HepG2 (cell line): ENCODE results near the gene FAM149A. TPM values are rescaled to one million over a fixed set of nuclear protein-coding genes. Genes with fewer than 3 reads are reported as not detected.

Experiments
- ATAC-seq: fragments of 200-7000 bp; cut with Tn5 transposase; 3 replicates; pipeline ENCODE4 v1.9.1; 2020; ENCODE audit warnings: mild to moderate bottlenecking, moderate library complexity
- BruUV-seq: library from RNA; stranded (reverse); fragments of 400-500 nt; replicated peaks from 2 replicates; lab custom pipeline; 2021; lab: Mats Ljungman, UMichigan
- CTCF ChIA-PET: fragments of 300-600 bp; formaldehyde crosslinking; extraction: SDS; loops from one replicate; lab custom pipeline; 2021; ENCODE audit warnings: low total read pairs, inconsistent platforms, low intra/inter-chr PET ratio; lab: Yijun Ruan, JAX
- POLR2A ChIA-PET: fragments of 350-600 bp; sonication (Branson Sonifier 250); formaldehyde crosslinking; loops from one replicate; lab custom pipeline; 2020; ENCODE audit warnings: antibody characterized with exemption, inconsistent platforms; lab: Yijun Ruan, JAX
- DNase-seq: peaks from one replicate; pipeline ENCODE4 v3.0.0-alpha.2; 2015; ENCODE audit warnings: low spot score
- FAIRE-seq: peaks from 3 replicates; lab custom pipeline; 2011; peaks lifted over from hg19 to GRCh38; lab: Jason Lieb, UNC
- H2AFZ ChIP-seq: one replicate; pipeline ENCODE4 v1.6.1; 2011; ENCODE audit warnings: low read length, inconsistent platforms
- H3K27ac ChIP-seq: fragments of 300-600 bp; 3 replicates; pipeline ENCODE4 v1.8.0; 2011; ENCODE audit warnings: mixed run types, mild to moderate bottlenecking, mixed read lengths, low read length, inconsistent platforms; ENCODE audit not compliant: insufficient read depth; ENCODE audit errors: extremely low read length
- H3K27me3 ChIP-seq, 2 experiments: fragments of 200-600 bp in 1 of 2; 2 replicates in 1 of 2; 3 replicates in 1 of 2; pipeline versions ENCODE4 v1.6.0 to v1.8.0; 2011; ENCODE audit warnings: low read length in 2 of 2, mild to moderate bottlenecking in 2 of 2, moderate library complexity in 2 of 2, inconsistent platforms in 1 of 2; ENCODE audit not compliant: insufficient read depth in 2 of 2, control insufficient read depth in 1 of 2
- H3K36me3 ChIP-seq, 2 experiments: fragments of 200-600 bp in 1 of 2; replicated peaks in 1 of 2; 2 replicates in 1 of 2; 3 replicates in 1 of 2; pipeline versions ENCODE4 v1.5.1 to v1.8.0; 2011; ENCODE audit warnings: low read length in 2 of 2, inconsistent platforms in 1 of 2; ENCODE audit not compliant: insufficient read depth in 2 of 2, control insufficient read depth in 1 of 2
- H3K4me1 ChIP-seq: 2 replicates; pipeline ENCODE4 v1.5.1; 2012; ENCODE audit warnings: low read length, inconsistent platforms; ENCODE audit not compliant: insufficient read depth
- H3K4me2 ChIP-seq: 2 replicates; pipeline ENCODE4 v1.6.0; 2011; ENCODE audit warnings: low read depth, low read length, inconsistent platforms
- H3K4me3 ChIP-seq, 3 experiments: fragments of 200-600 bp in 1 of 3; sonication (generic), shearing (Covaris generic) in 1 of 3; replicated peaks in 1 of 3; 2 replicates each; pipeline ENCODE4 v1.5.1; 2011 to 2016; ENCODE audit warnings: low read length in 3 of 3, inconsistent platforms in 2 of 3, low read depth in 2 of 3, mild to moderate bottlenecking in 2 of 3, control low read depth in 1 of 3, mixed read lengths in 1 of 3; ENCODE audit not compliant: insufficient read depth in 1 of 3
- H3K79me2 ChIP-seq: one replicate; pipeline ENCODE4 v1.6.1; 2011; ENCODE audit warnings: low read length, inconsistent platforms; ENCODE audit not compliant: insufficient read depth
- H3K9ac ChIP-seq: 2 replicates; pipeline ENCODE4 v1.6.0; 2011; ENCODE audit warnings: mild to moderate bottlenecking, low read depth, low read length, inconsistent platforms; ENCODE audit not compliant: insufficient read depth
- H3K9me3 ChIP-seq: 2 replicates; pipeline ENCODE4 v1.5.1; 2012; ENCODE audit warnings: mild to moderate bottlenecking, low read length
- H4K20me1 ChIP-seq: 2 replicates; pipeline ENCODE4 v1.6.0; 2011; ENCODE audit warnings: inconsistent platforms, mild to moderate bottlenecking, low read length, moderate library complexity; ENCODE audit not compliant: insufficient read depth
- ADNP ChIP-seq: sonication (generic); formaldehyde crosslinking; IDR thresholded peaks from 2 replicates; pipeline ENCODE4 v1.4.0; 2020; ENCODE audit warnings: missing genetic modification reagents
- ELF3 ChIP-seq: IDR thresholded peaks from 2 replicates; pipeline ENCODE4 v1.6.1; 2016; ENCODE audit warnings: missing genetic modification reagents, missing compliant biosample characterization
- HOXD1 ChIP-seq: sonication (generic); formaldehyde crosslinking; IDR thresholded peaks from 2 replicates; pipeline ENCODE4 v1.5.0; 2020; ENCODE audit warnings: missing genetic modification reagents
- KLF12 ChIP-seq: sonication (generic); formaldehyde crosslinking; IDR thresholded peaks from 2 replicates; pipeline ENCODE4 v1.4.0; 2020; ENCODE audit warnings: missing genetic modification reagents, borderline replicate concordance
- MZF1 ChIP-seq: sonication (generic); formaldehyde crosslinking; IDR thresholded peaks from 2 replicates; pipeline ENCODE4 v1.8.1; 2023; ENCODE audit warnings: mild to moderate bottlenecking, missing genetic modification reagents, borderline replicate concordance
- SIX4 ChIP-seq: sonication (generic); formaldehyde crosslinking; IDR thresholded peaks from 2 replicates; pipeline ENCODE4 v1.4.0; 2020; ENCODE audit warnings: missing genetic modification reagents
- TARDBP ChIP-seq: sonication (generic); formaldehyde crosslinking; IDR thresholded peaks from 2 replicates; pipeline ENCODE4 v1.8.0; 2022; ENCODE audit warnings: mild to moderate bottlenecking, missing genetic modification reagents
- ZBTB20 ChIP-seq: sonication (generic); formaldehyde crosslinking; IDR thresholded peaks from 2 replicates; pipeline ENCODE4 v1.8.1; 2023; ENCODE audit warnings: missing genetic modification reagents, low read depth, mild to moderate bottlenecking, borderline replicate concordance
- ZNF296 ChIP-seq: sonication (generic); formaldehyde crosslinking; conservative IDR thresholded peaks from 2 replicates; pipeline ENCODE4 v1.5.0; 2020; ENCODE audit warnings: mild to moderate bottlenecking, missing genetic modification reagents
- ZNF331 ChIP-seq: sonication (generic); formaldehyde crosslinking; IDR thresholded peaks from 2 replicates; pipeline ENCODE4 v1.4.0; 2020; ENCODE audit warnings: missing genetic modification reagents
- ZNF569 ChIP-seq: sonication (generic); formaldehyde crosslinking; IDR thresholded peaks from 2 replicates; pipeline ENCODE4 v1.5.0; 2020; ENCODE audit warnings: mild to moderate bottlenecking, missing genetic modification reagents, moderate library complexity, borderline replicate concordance
- ZNF7 ChIP-seq: IDR thresholded peaks from 2 replicates; pipeline ENCODE4 v1.6.1; 2016; ENCODE audit warnings: missing biosample characterization, missing genetic modification reagents
- ZNF816 ChIP-seq: sonication (generic); formaldehyde crosslinking; IDR thresholded peaks from 2 replicates; pipeline ENCODE4 v1.8.0; 2022; ENCODE audit warnings: missing genetic modification reagents, mild to moderate bottlenecking, borderline replicate concordance
- WGBS: methylation state at CpG from one replicate; pipeline ENCODE4 v1.1.6; 2017; ENCODE audit warnings: low lambda C conversion rate; 5-methylcytosine and 5-hydroxymethylcytosine counted together
- in situ Hi-C: cut with HindIII; loops from 2 replicates; pipeline ENCODE4 v1.10.0; 2017; ENCODE audit warnings: low pct_unique_long_range_greater_than_20kb; ENCODE audit not compliant: extremely low pct_ligation_motif_present
- intact Hi-C: fragments of 100-400 bp; cut with micrococcal nuclease; formaldehyde crosslinking; loops from one replicate; pipeline ENCODE4 v1.10.0; 2022; ENCODE audit not compliant: unreplicated experiment
- polyA plus RNA-seq, 8 experiments: library from polyadenylated mRNA; depleted of rRNA in 3 of 8; stranded (reverse) in 7 of 8; unstranded in 1 of 8; fragments of >200 nt; fragmentation: Illumina TruSeq in 4 of 8; extraction: Trizol in 4 of 8; gene quantifications; 2 replicates each; pipeline versions ENCODE4 v1.2.1 to v1.2.3, GENCODE V29; 2011 to 2016; ENCODE audit warnings: low read depth in 4 of 8, missing spikeins in 1 of 8, mixed read lengths in 1 of 8; ENCODE audit not compliant: insufficient read depth in 1 of 8
- total RNA-seq, 5 experiments: library from RNA; depleted of rRNA; stranded (reverse); fragments of >200 nt; fragmentation: Illumina TruSeq; extraction: Trizol; gene quantifications; 2 replicates each; pipeline ENCODE4 v1.2.3, GENCODE V29; 2016; ENCODE audit warnings: low read depth in 1 of 5
- TF ChIP-seq, protein P1 (sequence below), 2 experiments: sonication (generic) in 1 of 2; formaldehyde crosslinking in 1 of 2; IDR thresholded peaks; 2 replicates each; pipeline versions ENCODE4 v1.4.0 to v1.6.1; 2018 to 2020; ENCODE audit warnings: missing genetic modification reagents in 2 of 2, borderline replicate concordance in 1 of 2, low read depth in 1 of 2, mild to moderate bottlenecking in 1 of 2, missing biosample characterization in 1 of 2
- TF ChIP-seq, protein P2 (sequence below): IDR thresholded peaks from 2 replicates; pipeline ENCODE4 v1.4.0; 2020; ENCODE audit warnings: mild to moderate bottlenecking, missing genetic modification reagents
- TF ChIP-seq, protein P3 (sequence below): sonication (generic); formaldehyde crosslinking; IDR thresholded peaks from 2 replicates; pipeline ENCODE4 v1.9.0; 2022; ENCODE audit warnings: missing genetic modification reagents, mild to moderate bottlenecking, borderline replicate concordance

FAM149A gene
- total and polyA plus RNA-seq, 2 of the 13 experiments (the other 11 are each of a cell fraction or from before 2014, with no cell fraction given) = not detected

DNA sequence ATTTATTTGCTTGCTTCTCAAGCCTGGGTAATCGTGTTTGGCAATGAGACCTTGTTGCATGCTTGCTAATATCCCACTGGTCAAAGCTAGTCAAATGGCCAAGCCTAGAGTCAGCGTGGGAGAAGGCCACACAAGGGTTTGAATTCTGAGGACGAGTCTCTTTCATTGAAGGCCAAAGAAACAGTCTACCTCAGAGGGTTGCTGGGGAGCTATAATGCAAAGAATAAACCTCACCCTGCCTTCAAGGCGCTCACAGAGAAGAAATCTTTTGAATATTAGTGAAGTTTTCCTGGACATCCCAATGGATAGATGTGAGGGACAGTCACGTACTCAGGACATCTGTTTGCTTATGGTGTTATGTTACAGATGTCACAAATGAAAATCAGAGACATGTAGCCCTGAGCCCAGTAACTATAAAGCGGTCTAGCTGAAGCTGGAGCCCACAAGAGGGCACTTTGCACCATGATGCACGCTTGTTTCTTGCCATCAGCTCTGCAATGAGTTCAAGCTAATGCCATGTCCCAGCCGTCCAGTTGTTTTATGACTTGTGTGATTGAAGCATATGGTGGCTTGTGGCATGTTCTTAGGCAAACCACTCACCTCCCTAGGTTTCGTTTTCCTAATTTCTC is 36.6 kb upstream of the FAM149A start:
- BruUV-seq = no TSS peak
- Histone ChIP-seq H3K36me3 (no peaks in the 10 kb centered on the region), H4K20me1 (no peaks in the 10 kb centered on the region), H3K4me1 (peaks cover 22% of the 10 kb centered on the region), H3K9me3 (no peaks in the 10 kb centered on the region), H3K4me3 (peak overlapping the region in 2 of 3 experiments; percentile 41 to 55; a peak in 2 of 6 replicates), H3K27ac (no peak overlapping the region), H2AFZ (no peak overlapping the region), H3K79me2 (no peaks in the 10 kb centered on the region), H3K27me3 (peaks cover 0 to 3% of the 10 kb centered on the region in 2 experiments; a peak in 2 of 5 replicates), H3K4me2 (peak overlapping the region; percentile 80), H3K9ac (no peak overlapping the region)
- ChIA-PET POLR2A (no interaction called here), CTCF (interaction anchor here (0.8 kb wide), 1 partner anchor 69 kb away, joined by 4 read pairs; no protein-coding TSS in a partner anchor)
- intact Hi-C loops = loop anchor here (1.0 to 5.0 kb wide), 2 partner anchors 69 to 134 kb away; no protein-coding TSS in a partner anchor
- peak; percentile 98 for ATAC-seq
- in situ Hi-C loops = no loop called here
- FAIRE-seq = peak; percentile 86
- peak; percentile 67 for DNase-seq
- 23% methylated on average over 9 of the region's 9 CpGs for WGBS
- TF ChIP-seq ZNF816 (CRISPR knock-in tag) (no peak), ZNF569 (no peak), HOXD1 (no peak), SIX4 (CRISPR knock-in tag) (peak; percentile 66), ADNP (CRISPR knock-in tag) (no peak), TARDBP (peak; percentile 37; the same call in 1 of the 2 replicates), ZBTB20 (CRISPR knock-in tag) (no peak), ZNF296 (no peak), MZF1 (CRISPR knock-in tag) (no peak), ZNF7 (CRISPR knock-in tag) (peak; percentile 87; the same call in 1 of the 2 replicates), ZNF331 (CRISPR knock-in tag) (0 out of 2 replicates have a peak, but pooled peaks have one; percentile 28), ELF3 (CRISPR knock-in tag) (0 out of 2 replicates have a peak, but pooled peaks have one; percentile 15), KLF12 (CRISPR knock-in tag) (no peak)
- TF ChIP-seq, protein P1, sequence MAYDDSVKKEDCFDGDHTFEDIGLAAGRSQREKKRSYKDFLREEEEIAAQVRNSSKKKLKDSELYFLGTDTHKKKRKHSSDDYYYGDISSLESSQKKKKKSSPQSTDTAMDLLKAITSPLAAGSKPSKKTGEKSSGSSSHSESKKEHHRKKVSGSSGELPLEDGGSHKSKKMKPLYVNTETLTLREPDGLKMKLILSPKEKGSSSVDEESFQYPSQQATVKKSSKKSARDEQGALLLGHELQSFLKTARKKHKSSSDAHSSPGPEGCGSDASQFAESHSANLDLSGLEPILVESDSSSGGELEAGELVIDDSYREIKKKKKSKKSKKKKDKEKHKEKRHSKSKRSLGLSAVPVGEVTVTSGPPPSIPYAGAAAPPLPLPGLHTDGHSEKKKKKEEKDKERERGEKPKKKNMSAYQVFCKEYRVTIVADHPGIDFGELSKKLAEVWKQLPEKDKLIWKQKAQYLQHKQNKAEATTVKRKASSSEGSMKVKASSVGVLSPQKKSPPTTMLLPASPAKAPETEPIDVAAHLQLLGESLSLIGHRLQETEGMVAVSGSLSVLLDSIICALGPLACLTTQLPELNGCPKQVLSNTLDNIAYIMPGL (CRISPR knock-in tag; IDR thresholded peaks at IDR 0.05; ENCODE audit: borderline replicate concordance in 1 of 2, low read depth in 1 of 2) = peak; percentile 59 to 63; a peak in 3 of 4 replicates
- TF ChIP-seq, protein P2, sequence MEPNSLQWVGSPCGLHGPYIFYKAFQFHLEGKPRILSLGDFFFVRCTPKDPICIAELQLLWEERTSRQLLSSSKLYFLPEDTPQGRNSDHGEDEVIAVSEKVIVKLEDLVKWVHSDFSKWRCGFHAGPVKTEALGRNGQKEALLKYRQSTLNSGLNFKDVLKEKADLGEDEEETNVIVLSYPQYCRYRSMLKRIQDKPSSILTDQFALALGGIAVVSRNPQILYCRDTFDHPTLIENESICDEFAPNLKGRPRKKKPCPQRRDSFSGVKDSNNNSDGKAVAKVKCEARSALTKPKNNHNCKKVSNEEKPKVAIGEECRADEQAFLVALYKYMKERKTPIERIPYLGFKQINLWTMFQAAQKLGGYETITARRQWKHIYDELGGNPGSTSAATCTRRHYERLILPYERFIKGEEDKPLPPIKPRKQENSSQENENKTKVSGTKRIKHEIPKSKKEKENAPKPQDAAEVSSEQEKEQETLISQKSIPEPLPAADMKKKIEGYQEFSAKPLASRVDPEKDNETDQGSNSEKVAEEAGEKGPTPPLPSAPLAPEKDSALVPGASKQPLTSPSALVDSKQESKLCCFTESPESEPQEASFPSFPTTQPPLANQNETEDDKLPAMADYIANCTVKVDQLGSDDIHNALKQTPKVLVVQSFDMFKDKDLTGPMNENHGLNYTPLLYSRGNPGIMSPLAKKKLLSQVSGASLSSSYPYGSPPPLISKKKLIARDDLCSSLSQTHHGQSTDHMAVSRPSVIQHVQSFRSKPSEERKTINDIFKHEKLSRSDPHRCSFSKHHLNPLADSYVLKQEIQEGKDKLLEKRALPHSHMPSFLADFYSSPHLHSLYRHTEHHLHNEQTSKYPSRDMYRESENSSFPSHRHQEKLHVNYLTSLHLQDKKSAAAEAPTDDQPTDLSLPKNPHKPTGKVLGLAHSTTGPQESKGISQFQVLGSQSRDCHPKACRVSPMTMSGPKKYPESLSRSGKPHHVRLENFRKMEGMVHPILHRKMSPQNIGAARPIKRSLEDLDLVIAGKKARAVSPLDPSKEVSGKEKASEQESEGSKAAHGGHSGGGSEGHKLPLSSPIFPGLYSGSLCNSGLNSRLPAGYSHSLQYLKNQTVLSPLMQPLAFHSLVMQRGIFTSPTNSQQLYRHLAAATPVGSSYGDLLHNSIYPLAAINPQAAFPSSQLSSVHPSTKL = 0 out of 2 replicates have a peak, but pooled peaks have one; percentile 14
- TF ChIP-seq, protein P3, sequence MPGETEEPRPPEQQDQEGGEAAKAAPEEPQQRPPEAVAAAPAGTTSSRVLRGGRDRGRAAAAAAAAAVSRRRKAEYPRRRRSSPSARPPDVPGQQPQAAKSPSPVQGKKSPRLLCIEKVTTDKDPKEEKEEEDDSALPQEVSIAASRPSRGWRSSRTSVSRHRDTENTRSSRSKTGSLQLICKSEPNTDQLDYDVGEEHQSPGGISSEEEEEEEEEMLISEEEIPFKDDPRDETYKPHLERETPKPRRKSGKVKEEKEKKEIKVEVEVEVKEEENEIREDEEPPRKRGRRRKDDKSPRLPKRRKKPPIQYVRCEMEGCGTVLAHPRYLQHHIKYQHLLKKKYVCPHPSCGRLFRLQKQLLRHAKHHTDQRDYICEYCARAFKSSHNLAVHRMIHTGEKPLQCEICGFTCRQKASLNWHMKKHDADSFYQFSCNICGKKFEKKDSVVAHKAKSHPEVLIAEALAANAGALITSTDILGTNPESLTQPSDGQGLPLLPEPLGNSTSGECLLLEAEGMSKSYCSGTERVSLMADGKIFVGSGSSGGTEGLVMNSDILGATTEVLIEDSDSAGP (CRISPR knock-in tag) = no peak
